A549 treated with CpdA at 1 μM for 4 hours (cell line): ENCODE data around the gene TWF2. TPM values are rescaled to one million over a fixed set of nuclear protein-coding genes. Genes with fewer than 3 reads are reported as not detected.

Source experiments
- total RNA-seq: library from RNA; stranded (reverse); fragments of 200-300 nt; extraction: Qiagen RNA extraction; gene quantifications from 5 replicates; pipeline ENCODE4 v1.2.3, GENCODE V29; 2022; ENCODE audit warnings: low read depth

Gene TWF2
- 67.0 to 80.9 TPM (median 68.5 TPM) in 5 replicates for total RNA-seq

GRCh38 chr3:52238761-52239701 is at the start of gene TWF2:
TSS of gene TWF2 (minus strand) at chr3:52239158. CDS start at chr3:52239016, 142 bp downstream.

DNA sequence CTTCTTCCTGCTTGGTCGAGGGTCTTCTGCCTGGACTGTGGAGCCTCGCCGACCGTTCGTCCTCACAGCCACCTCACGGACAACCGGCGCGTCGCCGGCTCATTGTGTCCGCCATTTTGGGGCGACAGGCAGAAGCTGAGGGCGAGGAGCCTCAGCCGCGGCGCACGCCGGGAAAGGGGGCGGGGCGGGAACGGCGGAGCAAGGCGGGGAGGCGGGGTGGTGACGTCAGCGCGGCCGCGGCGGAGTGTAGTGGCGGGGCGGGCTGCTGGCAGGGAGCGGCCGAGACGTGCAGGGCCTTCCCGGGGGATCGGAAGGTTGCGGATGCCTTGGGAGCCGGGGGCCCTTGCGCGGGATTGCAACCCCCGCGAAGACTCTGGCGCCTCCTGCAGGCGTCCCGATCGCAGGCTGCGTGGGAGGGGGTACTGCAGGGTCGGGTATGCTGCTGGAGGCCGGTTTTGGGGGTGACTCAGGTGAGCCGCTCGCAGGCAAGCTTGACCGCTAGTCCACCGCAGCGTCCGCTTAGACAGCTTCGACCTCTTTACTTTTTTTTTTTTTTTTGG is 39.6 kb upstream of the TWF2 start, which contains the start of gene WDR82:
Gene WDR82, minus strand, starts transcription at position 140 of the 560 bp plus-strand sequence. CDS start 288 bp downstream, outside the sequence.

GRCh38 chr3:52245322-52246263 is 6.6 kb upstream of the TWF2 start, which contains the start of gene PPM1M:
TSS of gene PPM1M (plus strand) at chr3:52245759. CDS start at chr3:52245825, 66 bp downstream.

GRCh38 chr3:52225452-52226228 is 13.3 kb downstream of the TWF2 start, which contains the start of gene TLR9:
TSS of gene TLR9 (minus strand) at chr3:52225645. CDS start at chr3:52225529, 116 bp downstream.

GRCh38 chr3:52197842-52198625 is 40.9 kb downstream of the TWF2 start, which contains the start of gene ALAS1:
TSS of gene ALAS1 (plus strand) at chr3:52198160. CDS start at chr3:52199242, 1,082 bp downstream.

Other genes with a start within 250 kb of the TWF2 start
- gene RPL29, start 243.3 kb downstream of the TWF2 start, total RNA-seq, result 1,289 to 1,406 TPM (median 1,382 TPM) in 5 replicates
- gene DUSP7, start 182.6 kb downstream of the TWF2 start, total RNA-seq, result 12.8 to 14.3 TPM (median 13.1 TPM) in 5 replicates
- gene POC1A, start 84.7 kb downstream of the TWF2 start, total RNA-seq, result 15.9 to 20.8 TPM (median 19.1 TPM) in 5 replicates
- 46.7 to 57.0 TPM (median 52.8 TPM) in 5 replicates for gene ALAS1, start 41.0 kb downstream of the TWF2 start, total RNA-seq
- 0.08 TPM in 2 of 5 replicates, not detected in the others for gene TLR9, start 13.5 kb downstream of the TWF2 start, total RNA-seq
- 4.2 to 5.8 TPM (median 5.2 TPM) in 5 replicates for gene PPM1M, start 6.6 kb upstream of the TWF2 start, total RNA-seq
- 49.8 to 53.8 TPM (median 52.2 TPM) in 5 replicates for gene WDR82, start 39.5 kb upstream of the TWF2 start, total RNA-seq
- gene GLYCTK, start 48.7 kb upstream of the TWF2 start, total RNA-seq, result 3.2 to 4.9 TPM (median 4.7 TPM) in 5 replicates
- gene DNAH1, start 77.2 kb upstream of the TWF2 start, total RNA-seq, result 0.52 to 1.1 TPM (median 1.1 TPM) in 5 replicates
- 32.7 to 41.2 TPM (median 39.4 TPM) in 5 replicates for gene BAP1, start 170.8 kb upstream of the TWF2 start, total RNA-seq
- 2.5 to 3.2 TPM (median 2.7 TPM) in 5 replicates for gene PHF7, start 171.5 kb upstream of the TWF2 start, total RNA-seq
- gene SEMA3G, start 205.9 kb upstream of the TWF2 start, total RNA-seq, result 0.05 to 0.15 TPM (median 0.10 TPM) in 5 replicates
- gene TNNC1, start 214.9 kb upstream of the TWF2 start, total RNA-seq, result 1.2 to 1.5 TPM (median 1.4 TPM) in 5 replicates
- gene NISCH, start 216.4 kb upstream of the TWF2 start, total RNA-seq, result 12.3 to 15.0 TPM (median 13.4 TPM) in 5 replicates